ENCODE results near the gene BPI.

- TF ChIP-seq CTCF (IDR thresholded peaks at IDR 0.05) (no peak), ZFX (IDR thresholded peaks at IDR 0.05; ENCODE audit: borderline replicate concordance) (no peak)
Measured at GRCh38 chr20:38269715-38270114, 34.2 kb upstream of the BPI start.

All from 22Rv1 (cell line).